HCT116 (cell line): ENCODE results near the gene SLC26A5.

Experiments
- CBX3 ChIP-seq: IDR thresholded peaks from 2 replicates; pipeline ENCODE4 v1.6.1; 2012; ENCODE audit warnings: low read depth
- TF ChIP-seq, protein P1 (sequence below): IDR thresholded peaks from 2 replicates; pipeline ENCODE4 v1.6.1; 2011; ENCODE audit warnings: mild to moderate bottlenecking, low read length, moderate library complexity; ENCODE audit not compliant: insufficient replicate concordance; ENCODE audit errors: extremely low read depth
- TF ChIP-seq, protein P2 (sequence below), 3 experiments: fragments of 200-600 bp in 1 of 3; sonication (generic) in 1 of 3; IDR thresholded peaks in 2 of 3; conservative IDR thresholded peaks in 1 of 3; 2 replicates each; pipeline ENCODE4 v1.5.1; 2012 to 2017; ENCODE audit warnings: low read depth in 2 of 3, low read length in 2 of 3, antibody characterized with exemption in 1 of 3, borderline replicate concordance in 1 of 3, control low read depth in 1 of 3, mild to moderate bottlenecking in 1 of 3, mixed read lengths in 1 of 3, mixed run types in 1 of 3, moderate library complexity in 1 of 3; ENCODE audit not compliant: insufficient read depth in 1 of 3
- TF ChIP-seq, protein P3 (sequence below): IDR thresholded peaks from 2 replicates; pipeline ENCODE4 v1.6.1; 2012; ENCODE audit warnings: low read depth

DNA sequence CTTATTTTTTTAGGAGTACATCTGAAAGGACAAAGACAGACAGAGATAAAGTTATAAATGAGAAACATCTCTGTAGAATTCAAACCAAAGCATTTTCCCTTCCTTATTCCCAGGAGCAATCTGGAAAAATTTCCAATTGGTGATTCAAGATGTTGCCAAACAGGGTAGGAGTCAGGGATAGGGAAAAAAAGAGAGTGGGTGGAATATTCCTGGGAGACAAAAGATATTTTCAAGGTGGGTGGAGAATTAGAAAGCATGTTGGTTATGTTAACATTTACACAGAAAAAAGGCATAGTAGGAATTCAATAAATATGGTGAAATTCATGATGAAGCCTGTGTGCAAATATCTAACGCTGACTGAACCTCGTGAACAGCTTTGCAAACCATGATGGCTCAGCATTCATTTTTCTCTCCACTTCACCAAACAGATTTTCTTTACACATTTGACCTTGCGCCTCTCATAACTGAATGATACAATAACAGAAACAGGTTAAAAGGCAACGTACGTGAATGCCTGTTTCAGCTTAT is 25.1 kb downstream of the SLC26A5 start:
- TF ChIP-seq, protein P1, sequence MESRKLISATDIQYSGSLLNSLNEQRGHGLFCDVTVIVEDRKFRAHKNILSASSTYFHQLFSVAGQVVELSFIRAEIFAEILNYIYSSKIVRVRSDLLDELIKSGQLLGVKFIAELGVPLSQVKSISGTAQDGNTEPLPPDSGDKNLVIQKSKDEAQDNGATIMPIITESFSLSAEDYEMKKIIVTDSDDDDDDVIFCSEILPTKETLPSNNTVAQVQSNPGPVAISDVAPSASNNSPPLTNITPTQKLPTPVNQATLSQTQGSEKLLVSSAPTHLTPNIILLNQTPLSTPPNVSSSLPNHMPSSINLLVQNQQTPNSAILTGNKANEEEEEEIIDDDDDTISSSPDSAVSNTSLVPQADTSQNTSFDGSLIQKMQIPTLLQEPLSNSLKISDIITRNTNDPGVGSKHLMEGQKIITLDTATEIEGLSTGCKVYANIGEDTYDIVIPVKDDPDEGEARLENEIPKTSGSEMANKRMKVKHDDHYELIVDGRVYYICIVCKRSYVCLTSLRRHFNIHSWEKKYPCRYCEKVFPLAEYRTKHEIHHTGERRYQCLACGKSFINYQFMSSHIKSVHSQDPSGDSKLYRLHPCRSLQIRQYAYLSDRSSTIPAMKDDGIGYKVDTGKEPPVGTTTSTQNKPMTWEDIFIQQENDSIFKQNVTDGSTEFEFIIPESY, result no peak
- TF ChIP-seq, protein P2, sequence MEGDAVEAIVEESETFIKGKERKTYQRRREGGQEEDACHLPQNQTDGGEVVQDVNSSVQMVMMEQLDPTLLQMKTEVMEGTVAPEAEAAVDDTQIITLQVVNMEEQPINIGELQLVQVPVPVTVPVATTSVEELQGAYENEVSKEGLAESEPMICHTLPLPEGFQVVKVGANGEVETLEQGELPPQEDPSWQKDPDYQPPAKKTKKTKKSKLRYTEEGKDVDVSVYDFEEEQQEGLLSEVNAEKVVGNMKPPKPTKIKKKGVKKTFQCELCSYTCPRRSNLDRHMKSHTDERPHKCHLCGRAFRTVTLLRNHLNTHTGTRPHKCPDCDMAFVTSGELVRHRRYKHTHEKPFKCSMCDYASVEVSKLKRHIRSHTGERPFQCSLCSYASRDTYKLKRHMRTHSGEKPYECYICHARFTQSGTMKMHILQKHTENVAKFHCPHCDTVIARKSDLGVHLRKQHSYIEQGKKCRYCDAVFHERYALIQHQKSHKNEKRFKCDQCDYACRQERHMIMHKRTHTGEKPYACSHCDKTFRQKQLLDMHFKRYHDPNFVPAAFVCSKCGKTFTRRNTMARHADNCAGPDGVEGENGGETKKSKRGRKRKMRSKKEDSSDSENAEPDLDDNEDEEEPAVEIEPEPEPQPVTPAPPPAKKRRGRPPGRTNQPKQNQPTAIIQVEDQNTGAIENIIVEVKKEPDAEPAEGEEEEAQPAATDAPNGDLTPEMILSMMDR (IDR thresholded peaks at IDR 0.05 in 2 of 3, conservative IDR thresholded peaks at IDR 0.05 in 1 of 3; ENCODE audit: borderline replicate concordance in 1 of 3, insufficient read depth in 1 of 3, low read depth in 2 of 3, low read length in 2 of 3), result no peak
- no peak for TF ChIP-seq CBX3
- TF ChIP-seq, protein P3, sequence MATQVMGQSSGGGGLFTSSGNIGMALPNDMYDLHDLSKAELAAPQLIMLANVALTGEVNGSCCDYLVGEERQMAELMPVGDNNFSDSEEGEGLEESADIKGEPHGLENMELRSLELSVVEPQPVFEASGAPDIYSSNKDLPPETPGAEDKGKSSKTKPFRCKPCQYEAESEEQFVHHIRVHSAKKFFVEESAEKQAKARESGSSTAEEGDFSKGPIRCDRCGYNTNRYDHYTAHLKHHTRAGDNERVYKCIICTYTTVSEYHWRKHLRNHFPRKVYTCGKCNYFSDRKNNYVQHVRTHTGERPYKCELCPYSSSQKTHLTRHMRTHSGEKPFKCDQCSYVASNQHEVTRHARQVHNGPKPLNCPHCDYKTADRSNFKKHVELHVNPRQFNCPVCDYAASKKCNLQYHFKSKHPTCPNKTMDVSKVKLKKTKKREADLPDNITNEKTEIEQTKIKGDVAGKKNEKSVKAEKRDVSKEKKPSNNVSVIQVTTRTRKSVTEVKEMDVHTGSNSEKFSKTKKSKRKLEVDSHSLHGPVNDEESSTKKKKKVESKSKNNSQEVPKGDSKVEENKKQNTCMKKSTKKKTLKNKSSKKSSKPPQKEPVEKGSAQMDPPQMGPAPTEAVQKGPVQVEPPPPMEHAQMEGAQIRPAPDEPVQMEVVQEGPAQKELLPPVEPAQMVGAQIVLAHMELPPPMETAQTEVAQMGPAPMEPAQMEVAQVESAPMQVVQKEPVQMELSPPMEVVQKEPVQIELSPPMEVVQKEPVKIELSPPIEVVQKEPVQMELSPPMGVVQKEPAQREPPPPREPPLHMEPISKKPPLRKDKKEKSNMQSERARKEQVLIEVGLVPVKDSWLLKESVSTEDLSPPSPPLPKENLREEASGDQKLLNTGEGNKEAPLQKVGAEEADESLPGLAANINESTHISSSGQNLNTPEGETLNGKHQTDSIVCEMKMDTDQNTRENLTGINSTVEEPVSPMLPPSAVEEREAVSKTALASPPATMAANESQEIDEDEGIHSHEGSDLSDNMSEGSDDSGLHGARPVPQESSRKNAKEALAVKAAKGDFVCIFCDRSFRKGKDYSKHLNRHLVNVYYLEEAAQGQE, result no peak
